Spleen (tissue), 11 donors: Measurements from ENCODE around the gene TCF20. TPM values are rescaled to one million over a fixed set of nuclear protein-coding genes. Genes with fewer than 3 reads are reported as not detected.

Source experiments
- DNase-seq: peaks from one replicate; pipeline ENCODE4 v3.0.0-alpha.2; 2020
- H3K27ac ChIP-seq, 8 donors: fragments of 200-600 bp; sonication (generic) in 7 of 8; 1 replicate in 4 of 8; 2 replicates in 4 of 8; pipeline versions ENCODE4 v1.5.0 to v1.8.0; 2016 to 2021; ENCODE audit warnings: inconsistent platforms in 4 of 8, mild to moderate bottlenecking in 4 of 8, moderate library complexity in 1 of 8
- H3K27me3 ChIP-seq, 7 donors: fragments of 200-600 bp; sonication (generic) in 6 of 7; replicated peaks in 1 of 7; 1 replicate in 4 of 7; 2 replicates in 3 of 7; pipeline versions ENCODE4 v1.5.0 to v1.8.0; 2016 to 2021; ENCODE audit warnings: inconsistent platforms in 3 of 7, mild to moderate bottlenecking in 1 of 7
- H3K36me3 ChIP-seq, 6 donors: fragments of 200-600 bp; sonication (generic) in 5 of 6; 1 replicate in 4 of 6; 2 replicates in 2 of 6; pipeline versions ENCODE4 v1.5.0 to v1.8.0; 2016 to 2021; ENCODE audit warnings: inconsistent platforms in 2 of 6
- H3K4me1 ChIP-seq, 6 donors: fragments of 200-600 bp; sonication (generic) in 5 of 6; 1 replicate in 3 of 6; 2 replicates in 3 of 6; pipeline versions ENCODE4 v1.5.0 to v1.8.0; 2016 to 2021; ENCODE audit warnings: inconsistent platforms in 3 of 6
- H3K4me3 ChIP-seq, 8 donors: fragments of 200-600 bp; sonication (generic) in 7 of 8; 1 replicate in 4 of 8; 2 replicates in 4 of 8; pipeline versions ENCODE4 v1.5.0 to v1.8.0; 2016 to 2021; ENCODE audit warnings: inconsistent platforms in 4 of 8, mild to moderate bottlenecking in 4 of 8, moderate library complexity in 2 of 8
- H3K9me3 ChIP-seq, 8 donors: fragments of 200-600 bp; sonication (generic) in 7 of 8; 1 replicate in 4 of 8; 2 replicates in 4 of 8; pipeline versions ENCODE4 v1.5.0 to v1.8.0; 2016 to 2021; ENCODE audit warnings: inconsistent platforms in 4 of 8
- POLR2A ChIP-seq, 3 donors: fragments of 450-650 bp; IDR thresholded peaks; one replicate each; pipeline ENCODE4 v1.5.1; 2017; ENCODE audit warnings: antibody characterized with exemption in 3 of 3, mild to moderate bottlenecking in 1 of 3
- POLR2AphosphoS5 ChIP-seq, 3 donors: sonication (generic); formaldehyde crosslinking; IDR thresholded peaks; one replicate each; pipeline ENCODE4 v1.5.1; 2017; ENCODE audit warnings: antibody characterized with exemption in 3 of 3
- WGBS, 5 donors: extraction: QIAGEN DNeasy Blood & Tissue Kit in 3 of 5; methylation state at CpG; one replicate each; pipeline versions ENCODE4 v1.1.5 to v1.1.7; 2013 to 2018; 5-methylcytosine and 5-hydroxymethylcytosine counted together
- intact Hi-C: fragments of 100-400 bp; cut with DNase I; formaldehyde crosslinking; loops from one replicate; pipeline ENCODE4 v1.15.0; 2023; ENCODE audit warnings: low total_unique reads
- polyA plus RNA-seq, 3 donors: library from polyadenylated mRNA; stranded (reverse); fragments of 200-250 nt; gene quantifications; one replicate each; pipeline ENCODE4 v1.2.1, GENCODE V29; 2013
- total RNA-seq, 7 donors: library from RNA; depleted of rRNA in 3 of 7; stranded (reverse); fragments of >200 nt in 3 of 7; fragmentation: NEBNext Ultra II Directional in 4 of 7; extraction: Animal tissue kit (Norgen Biotek cat#: 25700) in 4 of 7; gene quantifications; one replicate each; pipeline versions ENCODE4 v1.1.0 to v1.2.1, GENCODE V29; 2016 to 2021
- TF ChIP-seq, protein P1 (sequence below), 11 experiments: fragments of 200-600 bp in 7 of 11; fragments of 450-650 bp in 4 of 11; sonication (generic) in 4 of 11; IDR thresholded peaks in 8 of 11; conservative IDR thresholded peaks in 3 of 11; 1 replicate in 7 of 11; 2 replicates in 4 of 11; pipeline versions ENCODE4 v1.4.0 to v1.8.0; 2016 to 2021; ENCODE audit warnings: antibody characterized with exemption in 11 of 11, inconsistent platforms in 4 of 11, mild to moderate bottlenecking in 1 of 11
- donor health status: healthy with polysubstance abuse.
- donor health status: DM: no; HTN: no; CAD: no; lungs with moderate emphysema.
- donor health status: DM: no; HTN: no; CAD: no.
- donor health status: Bipolar disorder and iron deficiency.
- donor health status: healthy.
- donor health status: DM: no; HTN: no; CAD: no.
- donor health status: DM: yes; HTN: yes; CAD: no.

Gene TCF20
- total and polyA plus RNA-seq, 10 donors, result 4.4 to 54.1 (median 41.9) TPM

DNA sequence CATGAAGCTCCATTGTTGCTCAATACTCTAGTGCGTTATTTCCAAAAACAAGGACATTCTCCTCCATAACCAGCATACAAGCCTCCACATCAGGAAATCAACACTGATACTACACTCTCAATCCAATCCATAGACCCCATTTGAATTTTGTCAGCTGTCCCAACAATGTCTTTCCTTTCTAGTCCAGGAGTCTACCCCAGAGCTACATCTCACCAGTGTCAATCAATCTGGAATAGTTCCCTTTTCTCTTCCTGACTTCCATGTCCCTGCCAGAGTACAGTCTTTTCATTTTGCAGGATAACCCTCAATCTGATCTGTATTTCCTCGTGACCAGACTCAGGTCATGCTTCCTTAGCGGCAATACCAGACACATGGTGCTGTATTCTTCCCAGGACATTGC lies 43.0 kb downstream of the TCF20 start:
- Histone ChIP-seq H3K4me3 (no peak overlapping the region), H3K4me1 (peaks cover 14 to 72% (median 39%) of the 10 kb centered on the region in 6 donors), H3K27me3 (no peaks in the 10 kb centered on the region), H3K9me3 (no peaks in the 10 kb centered on the region), H3K27ac (no peak overlapping the region), H3K36me3 (no peaks in the 10 kb centered on the region)
- WGBS, 5 donors, result 63 to 86% (median 83%) methylated on average over 3 of the region's 3 CpGs
- TF ChIP-seq, protein P1, sequence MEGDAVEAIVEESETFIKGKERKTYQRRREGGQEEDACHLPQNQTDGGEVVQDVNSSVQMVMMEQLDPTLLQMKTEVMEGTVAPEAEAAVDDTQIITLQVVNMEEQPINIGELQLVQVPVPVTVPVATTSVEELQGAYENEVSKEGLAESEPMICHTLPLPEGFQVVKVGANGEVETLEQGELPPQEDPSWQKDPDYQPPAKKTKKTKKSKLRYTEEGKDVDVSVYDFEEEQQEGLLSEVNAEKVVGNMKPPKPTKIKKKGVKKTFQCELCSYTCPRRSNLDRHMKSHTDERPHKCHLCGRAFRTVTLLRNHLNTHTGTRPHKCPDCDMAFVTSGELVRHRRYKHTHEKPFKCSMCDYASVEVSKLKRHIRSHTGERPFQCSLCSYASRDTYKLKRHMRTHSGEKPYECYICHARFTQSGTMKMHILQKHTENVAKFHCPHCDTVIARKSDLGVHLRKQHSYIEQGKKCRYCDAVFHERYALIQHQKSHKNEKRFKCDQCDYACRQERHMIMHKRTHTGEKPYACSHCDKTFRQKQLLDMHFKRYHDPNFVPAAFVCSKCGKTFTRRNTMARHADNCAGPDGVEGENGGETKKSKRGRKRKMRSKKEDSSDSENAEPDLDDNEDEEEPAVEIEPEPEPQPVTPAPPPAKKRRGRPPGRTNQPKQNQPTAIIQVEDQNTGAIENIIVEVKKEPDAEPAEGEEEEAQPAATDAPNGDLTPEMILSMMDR (IDR thresholded peaks at IDR 0.05 in 8 of 11, conservative IDR thresholded peaks at IDR 0.05 in 3 of 11), result no peak
- no peak for TF ChIP-seq POLR2AphosphoS5 (IDR thresholded peaks at IDR 0.05)
- no peak for TF ChIP-seq POLR2A (IDR thresholded peaks at IDR 0.05)
- intact Hi-C loops, result no loop called here
- DNase-seq, result no peak

DNA sequence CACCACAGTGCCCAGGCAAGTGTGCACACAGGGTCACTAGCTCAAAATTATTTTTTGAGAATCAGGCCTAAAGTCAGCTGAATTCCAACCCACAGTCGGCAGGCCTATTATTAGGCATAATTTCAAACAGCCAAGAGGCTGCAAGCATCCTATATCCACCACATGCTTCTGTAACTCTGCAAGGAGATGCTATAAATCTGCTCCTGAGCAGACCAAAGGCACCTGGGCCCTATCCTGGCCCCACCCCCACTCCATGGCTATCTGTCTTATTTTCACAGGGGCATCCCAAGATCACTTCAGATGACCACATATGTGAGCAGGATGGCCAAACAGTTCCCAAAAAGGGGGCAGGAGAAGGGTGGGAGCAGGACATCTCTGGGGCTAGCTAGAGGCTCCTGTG lies 44.6 kb downstream of the TCF20 start:
- TF ChIP-seq POLR2AphosphoS5 (IDR thresholded peaks at IDR 0.05) (no peak), POLR2A (IDR thresholded peaks at IDR 0.05) (no peak)
- TF ChIP-seq, protein P1 (IDR thresholded peaks at IDR 0.05 in 8 of 11, conservative IDR thresholded peaks at IDR 0.05 in 3 of 11), result no peak
- Histone ChIP-seq H3K27me3 (no peaks in the 10 kb centered on the region), H3K4me1 (peaks cover 14 to 79% (median 40%) of the 10 kb centered on the region in 6 donors), H3K4me3 (no peak overlapping the region), H3K9me3 (no peaks in the 10 kb centered on the region), H3K36me3 (no peaks in the 10 kb centered on the region), H3K27ac (no peak overlapping the region)
- intact Hi-C loops, result no loop called here
- WGBS, 5 donors, result 79 to 100% (median 92%) methylated on average over 1 of the region's 1 CpG
- no peak for DNase-seq

- no peak for TF ChIP-seq POLR2A (IDR thresholded peaks at IDR 0.05)
- no peak for TF ChIP-seq POLR2AphosphoS5 (IDR thresholded peaks at IDR 0.05)
- TF ChIP-seq, protein P1 (IDR thresholded peaks at IDR 0.05 in 8 of 11, conservative IDR thresholded peaks at IDR 0.05 in 3 of 11), result no peak
- DNase-seq, result no peak
- Histone ChIP-seq H3K27ac (no peak overlapping the region), H3K4me1 (peaks cover 4 to 73% (median 25%) of the 10 kb centered on the region in 6 donors), H3K36me3 (no peaks in the 10 kb centered on the region), H3K9me3 (no peaks in the 10 kb centered on the region), H3K27me3 (no peaks in the 10 kb centered on the region), H3K4me3 (no peak overlapping the region)
- intact Hi-C loops, result no loop called here
- 69 to 91% (median 82%) methylated on average over 1 of the region's 1 CpG for WGBS, 5 donors
These were observed 48.3 kb downstream of the TCF20 start for GRCh38 chr22:42222140-42222539.

Other genes starting within 250 kb of the TCF20 start
- 10 to 100 TPM; 20.2 to 60.2 (median 34.1) TPM for gene NAGA, start 199.8 kb downstream of the TCF20 start, total RNA-seq
- gene NAGA, start 199.8 kb downstream of the TCF20 start, polyA plus RNA-seq, result 1 to 10 TPM; 7.0 to 7.4 (median 7.1) TPM
- gene PHETA2, start 196.4 kb downstream of the TCF20 start, total RNA-seq, result 10 to 100 TPM in 3 of 7 donors, 1 to 10 TPM in 4; 6.8 to 11.5 (median 9.6) TPM
- 1 to 10 TPM; 3.1 to 5.5 (median 4.3) TPM for gene PHETA2, start 196.4 kb downstream of the TCF20 start, polyA plus RNA-seq
- 10 to 100 TPM; 13.6 to 91.4 (median 69.6) TPM for gene SMDT1, start 191.0 kb downstream of the TCF20 start, total RNA-seq
- gene SMDT1, start 191.0 kb downstream of the TCF20 start, polyA plus RNA-seq, result 100 to 1,000 TPM in 1 of 3 donors, 10 to 100 TPM in 2; 79.9 to 171 (median 90.7) TPM
- gene NDUFA6, start 179.9 kb downstream of the TCF20 start, total RNA-seq, result 10 to 100 TPM; 31.1 to 44.9 (median 36.8) TPM
- gene NDUFA6, start 179.9 kb downstream of the TCF20 start, polyA plus RNA-seq, result 10 to 100 TPM; 50.2 to 73.8 (median 64.2) TPM
- gene CYP2D6, start 139.8 kb downstream of the TCF20 start, total RNA-seq, result 1 to 10 TPM; 1.2 to 3.6 (median 2.1) TPM
- gene CYP2D6, start 139.8 kb downstream of the TCF20 start, polyA plus RNA-seq, result 1 to 10 TPM; 2.4 to 3.5 (median 3.0) TPM
- gene NFAM1, start 161.8 kb upstream of the TCF20 start, total RNA-seq, result 10 to 100 TPM; 18.7 to 56.6 (median 39.0) TPM
- gene NFAM1, start 161.8 kb upstream of the TCF20 start, polyA plus RNA-seq, result 10 to 100 TPM in 1 of 3 donors, 1 to 10 TPM in 2; 2.0 to 10.6 (median 3.0) TPM
- 10 to 100 TPM; 27.1 to 47.4 (median 42.5) TPM for gene RRP7A, start 249.1 kb upstream of the TCF20 start, total RNA-seq
- 10 to 100 TPM in 2 of 3 donors, 1 to 10 TPM in 1; 8.9 to 38.8 (median 31.5) TPM for gene RRP7A, start 249.1 kb upstream of the TCF20 start, polyA plus RNA-seq